Measurements from ENCODE around the gene RPL36.

Gene RPL36

DNA sequence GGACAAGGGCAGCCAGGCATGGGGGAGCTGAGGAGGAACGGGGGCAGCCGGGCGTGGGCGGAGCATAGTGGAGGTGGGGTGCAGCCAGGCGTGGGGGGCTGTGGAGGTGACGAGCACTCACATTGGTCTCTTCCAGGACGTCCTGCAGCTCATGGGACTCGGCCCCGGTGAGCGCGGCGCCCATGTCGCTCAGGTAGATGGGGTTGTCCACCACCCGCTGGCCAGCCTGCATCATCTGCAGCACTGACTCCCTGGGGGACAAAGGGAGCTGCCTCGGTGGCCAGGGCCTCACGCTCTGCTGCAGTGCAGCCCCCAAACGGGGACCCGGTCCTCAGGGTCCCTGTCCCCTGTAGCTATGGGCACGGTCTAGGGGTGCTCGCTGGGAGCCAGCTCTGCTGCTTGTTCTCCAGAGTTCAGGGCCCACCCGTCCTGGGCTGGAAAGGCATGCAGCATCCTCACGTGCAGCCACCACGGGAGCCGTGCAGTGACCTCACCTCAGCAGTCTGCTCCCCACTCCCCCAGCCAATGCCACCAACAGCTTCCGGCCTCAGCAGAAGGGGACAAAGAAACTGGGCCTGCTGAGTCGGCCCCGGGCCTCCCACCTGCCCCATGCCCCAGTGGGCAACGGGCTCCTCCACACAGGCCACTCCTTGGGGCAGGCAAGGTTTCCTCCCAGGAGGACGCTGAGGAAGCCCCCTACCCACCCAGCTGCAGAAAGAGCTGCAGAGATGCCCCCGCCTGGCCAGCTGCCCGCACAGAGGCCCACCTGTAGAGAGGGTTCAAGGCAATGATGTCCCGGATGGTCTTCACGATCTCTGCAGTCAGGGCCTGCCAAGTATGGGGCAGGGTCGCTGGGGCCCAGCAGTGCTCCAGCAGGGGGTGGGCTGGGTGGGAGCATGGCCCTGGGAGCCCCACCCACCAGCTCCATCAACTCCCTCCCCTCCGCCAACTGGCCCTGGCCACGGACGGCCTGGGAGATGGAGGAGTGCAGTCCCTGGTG, 17.8 kb downstream of the RPL36 start:
- H3F3A ChIP-seq (ENCODE audit: low read depth) = no peaks in the 10 kb centered on the region
- no peak overlapping the region for H3K4me2 ChIP-seq (ENCODE audit: low read depth, low read length, poor library complexity, severe bottlenecking)
- no peak overlapping the region for H3K9ac ChIP-seq (ENCODE audit: low read depth, low read length, poor library complexity, severe bottlenecking)
- no peaks in the 10 kb centered on the region for H3K9me2 ChIP-seq (replicated peaks; ENCODE audit: low read depth, low read length)
- H3K4me1 ChIP-seq (ENCODE audit: insufficient read depth, low read length, poor library complexity, severe bottlenecking) = no peaks in the 10 kb centered on the region
- H3K9me3 ChIP-seq (ENCODE audit: insufficient read depth, low read depth, low read length) = no peaks in the 10 kb centered on the region
- TF ChIP-seq, protein P1, sequence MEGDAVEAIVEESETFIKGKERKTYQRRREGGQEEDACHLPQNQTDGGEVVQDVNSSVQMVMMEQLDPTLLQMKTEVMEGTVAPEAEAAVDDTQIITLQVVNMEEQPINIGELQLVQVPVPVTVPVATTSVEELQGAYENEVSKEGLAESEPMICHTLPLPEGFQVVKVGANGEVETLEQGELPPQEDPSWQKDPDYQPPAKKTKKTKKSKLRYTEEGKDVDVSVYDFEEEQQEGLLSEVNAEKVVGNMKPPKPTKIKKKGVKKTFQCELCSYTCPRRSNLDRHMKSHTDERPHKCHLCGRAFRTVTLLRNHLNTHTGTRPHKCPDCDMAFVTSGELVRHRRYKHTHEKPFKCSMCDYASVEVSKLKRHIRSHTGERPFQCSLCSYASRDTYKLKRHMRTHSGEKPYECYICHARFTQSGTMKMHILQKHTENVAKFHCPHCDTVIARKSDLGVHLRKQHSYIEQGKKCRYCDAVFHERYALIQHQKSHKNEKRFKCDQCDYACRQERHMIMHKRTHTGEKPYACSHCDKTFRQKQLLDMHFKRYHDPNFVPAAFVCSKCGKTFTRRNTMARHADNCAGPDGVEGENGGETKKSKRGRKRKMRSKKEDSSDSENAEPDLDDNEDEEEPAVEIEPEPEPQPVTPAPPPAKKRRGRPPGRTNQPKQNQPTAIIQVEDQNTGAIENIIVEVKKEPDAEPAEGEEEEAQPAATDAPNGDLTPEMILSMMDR (conservative IDR thresholded peaks at IDR 0.05; ENCODE audit: low read length) = no peak
- no peak for TF ChIP-seq EZH2phosphoT487 (IDR thresholded peaks at IDR 0.05; ENCODE audit: borderline replicate concordance)
- peaks cover 81% of the 10 kb centered on the region; the same call in 1 of the 2 replicates for H3K36me3 ChIP-seq (ENCODE audit: insufficient read depth, low read length)
- no peaks in the 10 kb centered on the region for H3K79me2 ChIP-seq (ENCODE audit: insufficient read depth, low read length)
- H3K27me3 ChIP-seq (ENCODE audit: insufficient read depth, low read length, poor library complexity, severe bottlenecking) = no peaks in the 10 kb centered on the region
- peaks cover 2% of the 10 kb centered on the region for H4K20me1 ChIP-seq (ENCODE audit: insufficient read depth, low read length, poor library complexity, severe bottlenecking)
- no peak overlapping the region for H2AFZ ChIP-seq (ENCODE audit: low read length)
- no peak overlapping the region for H3K4me3 ChIP-seq (ENCODE audit: low read length, poor library complexity, severe bottlenecking)

DNA sequence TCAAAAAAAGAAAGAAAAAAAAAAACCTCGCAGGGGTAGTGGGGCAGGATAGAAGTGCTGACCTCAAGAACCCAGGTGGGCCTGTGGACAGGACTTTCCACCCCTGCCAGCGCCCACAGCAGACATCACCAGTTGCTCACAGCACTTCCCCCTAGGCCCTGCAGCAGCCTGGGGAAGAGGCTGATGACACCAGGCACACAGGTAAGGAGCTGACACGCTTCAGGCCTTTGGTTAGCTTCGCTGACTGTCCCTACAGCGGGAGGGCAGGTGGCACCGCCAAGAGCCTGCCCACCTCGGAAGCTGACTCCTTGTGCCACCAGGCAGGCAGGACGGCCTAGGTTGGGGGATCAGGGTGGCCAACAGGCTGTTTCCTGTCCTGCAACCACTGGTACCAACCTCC, 20.9 kb downstream of the RPL36 start:
- H3K4me2 ChIP-seq (ENCODE audit: low read depth, low read length, poor library complexity, severe bottlenecking) = no peak overlapping the region
- H3K9me3 ChIP-seq (ENCODE audit: insufficient read depth, low read depth, low read length) = no peaks in the 10 kb centered on the region
- no peaks in the 10 kb centered on the region for H3F3A ChIP-seq (ENCODE audit: low read depth)
- H3K9me2 ChIP-seq (replicated peaks; ENCODE audit: low read depth, low read length) = no peaks in the 10 kb centered on the region
- no peak overlapping the region for H2AFZ ChIP-seq (ENCODE audit: low read length)
- H3K36me3 ChIP-seq (ENCODE audit: insufficient read depth, low read length) = peaks cover 66% of the 10 kb centered on the region; the same call in 1 of the 2 replicates
- H3K9ac ChIP-seq (ENCODE audit: low read depth, low read length, poor library complexity, severe bottlenecking) = no peak overlapping the region
- H3K79me2 ChIP-seq (ENCODE audit: insufficient read depth, low read length) = peaks cover 22% of the 10 kb centered on the region; the same call in 1 of the 2 replicates
- peaks cover 11% of the 10 kb centered on the region for H4K20me1 ChIP-seq (ENCODE audit: insufficient read depth, low read length, poor library complexity, severe bottlenecking)
- H3K27me3 ChIP-seq (ENCODE audit: insufficient read depth, low read length, poor library complexity, severe bottlenecking) = no peaks in the 10 kb centered on the region
- TF ChIP-seq, protein P1 (conservative IDR thresholded peaks at IDR 0.05; ENCODE audit: low read length) = no peak
- TF ChIP-seq EZH2phosphoT487 (IDR thresholded peaks at IDR 0.05; ENCODE audit: borderline replicate concordance) = no peak
- H3K4me1 ChIP-seq (ENCODE audit: insufficient read depth, low read length, poor library complexity, severe bottlenecking) = no peaks in the 10 kb centered on the region
- H3K4me3 ChIP-seq (ENCODE audit: low read length, poor library complexity, severe bottlenecking) = no peak overlapping the region

DNA sequence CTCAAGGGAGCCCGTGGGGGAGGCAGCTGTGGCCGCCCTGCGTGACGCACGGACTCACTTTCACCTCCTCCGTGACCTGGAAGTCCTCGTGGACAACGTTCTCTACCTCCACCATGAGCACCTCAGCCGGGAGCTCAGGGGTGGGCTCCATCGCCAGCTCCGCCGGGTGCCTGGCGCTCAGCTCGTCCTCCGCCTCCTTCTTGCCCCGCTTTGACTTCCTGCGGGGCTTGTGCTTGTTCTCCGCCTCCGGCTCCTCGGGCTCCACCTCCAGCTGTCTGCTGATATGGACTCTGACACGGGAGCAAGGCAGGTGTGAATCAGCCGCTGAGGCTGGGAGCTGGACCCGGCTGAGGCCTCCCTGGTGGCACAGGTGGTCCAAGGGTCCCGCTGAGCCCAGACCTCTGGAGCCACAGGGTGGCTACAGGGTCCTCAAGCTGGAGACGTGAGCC, 21.6 kb downstream of the RPL36 start:
- H3K36me3 ChIP-seq (ENCODE audit: insufficient read depth, low read length) = peaks cover 60% of the 10 kb centered on the region; the same call in 1 of the 2 replicates
- H3K27me3 ChIP-seq (ENCODE audit: insufficient read depth, low read length, poor library complexity, severe bottlenecking) = no peaks in the 10 kb centered on the region
- no peak overlapping the region for H3K4me3 ChIP-seq (ENCODE audit: low read length, poor library complexity, severe bottlenecking)
- H3K9ac ChIP-seq (ENCODE audit: low read depth, low read length, poor library complexity, severe bottlenecking) = no peak overlapping the region
- H3K79me2 ChIP-seq (ENCODE audit: insufficient read depth, low read length) = peaks cover 29% of the 10 kb centered on the region
- peaks cover 16% of the 10 kb centered on the region for H4K20me1 ChIP-seq (ENCODE audit: insufficient read depth, low read length, poor library complexity, severe bottlenecking)
- no peaks in the 10 kb centered on the region for H3F3A ChIP-seq (ENCODE audit: low read depth)
- H3K4me1 ChIP-seq (ENCODE audit: insufficient read depth, low read length, poor library complexity, severe bottlenecking) = peaks cover 3% of the 10 kb centered on the region
- H2AFZ ChIP-seq (ENCODE audit: low read length) = no peak overlapping the region
- H3K9me3 ChIP-seq (ENCODE audit: insufficient read depth, low read depth, low read length) = no peaks in the 10 kb centered on the region
- H3K4me2 ChIP-seq (ENCODE audit: low read depth, low read length, poor library complexity, severe bottlenecking) = no peak overlapping the region
- no peak for TF ChIP-seq EZH2phosphoT487 (IDR thresholded peaks at IDR 0.05; ENCODE audit: borderline replicate concordance)
- TF ChIP-seq, protein P1 (conservative IDR thresholded peaks at IDR 0.05; ENCODE audit: low read length) = no peak
- no peaks in the 10 kb centered on the region for H3K9me2 ChIP-seq (replicated peaks; ENCODE audit: low read depth, low read length)

Data from Loucy (cell line).